ENCODE results near the gene STKLD1. TPM values are rescaled to one million over a fixed set of nuclear protein-coding genes. Genes with fewer than 3 reads are reported as not detected.

STKLD1 gene
- polyA plus RNA-seq, 4 donors, result 0.79 to 8.1 (median 3.0) TPM

DNA sequence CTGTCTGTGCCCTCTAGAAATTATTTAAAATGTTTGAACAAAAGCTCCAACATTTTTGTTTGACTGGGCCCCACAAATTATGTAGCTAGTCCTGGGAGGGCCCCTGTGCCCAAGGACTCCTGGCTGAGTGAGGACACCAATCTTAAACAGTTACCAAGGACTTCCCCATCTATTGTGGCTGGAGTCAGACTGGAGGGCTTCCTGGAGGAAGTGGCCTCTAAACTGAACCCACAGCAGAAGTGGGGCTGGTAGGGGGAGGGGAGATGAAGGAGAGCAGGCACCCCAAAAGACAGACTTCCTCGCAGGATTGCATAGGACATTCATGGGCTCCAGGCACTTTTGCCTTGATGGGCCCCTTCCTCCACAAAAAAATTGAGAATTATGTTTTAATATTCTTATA, 54.1 kb downstream of the STKLD1 start:
- Histone ChIP-seq H3K4me3 (ENCODE audit: low read depth in 1 of 3, low read length in 3 of 3) (no peak overlapping the region), H3K27me3 (ENCODE audit: control insufficient read depth in 3 of 3, insufficient read depth in 3 of 3, low read length in 3 of 3) (peaks cover 2 to 7% (median 4%) of the 10 kb centered on the region in 3 donors), H3K27ac (ENCODE audit: low read depth in 1 of 3, low read length in 2 of 3) (no peak overlapping the region), H3K9me3 (ENCODE audit: control insufficient read depth in 2 of 2, insufficient read depth in 1 of 2, low read depth in 1 of 2, low read length in 1 of 2) (no peaks in the 10 kb centered on the region), H3K4me1 (ENCODE audit: control insufficient read depth in 3 of 3, insufficient read depth in 2 of 3, low read depth in 1 of 3, low read length in 2 of 3) (peaks cover 0 to 4% (median 3%) of the 10 kb centered on the region in 3 donors), H3K36me3 (ENCODE audit: control insufficient read depth in 3 of 3, insufficient read depth in 2 of 3, low read depth in 1 of 3, low read length in 3 of 3) (no peaks in the 10 kb centered on the region)
- WGBS, 3 donors, result 83 to 95% (median 95%) methylated on average over 1 of the region's 1 CpG
- FAIRE-seq, result no peak
- no peak for DNase-seq

DNA sequence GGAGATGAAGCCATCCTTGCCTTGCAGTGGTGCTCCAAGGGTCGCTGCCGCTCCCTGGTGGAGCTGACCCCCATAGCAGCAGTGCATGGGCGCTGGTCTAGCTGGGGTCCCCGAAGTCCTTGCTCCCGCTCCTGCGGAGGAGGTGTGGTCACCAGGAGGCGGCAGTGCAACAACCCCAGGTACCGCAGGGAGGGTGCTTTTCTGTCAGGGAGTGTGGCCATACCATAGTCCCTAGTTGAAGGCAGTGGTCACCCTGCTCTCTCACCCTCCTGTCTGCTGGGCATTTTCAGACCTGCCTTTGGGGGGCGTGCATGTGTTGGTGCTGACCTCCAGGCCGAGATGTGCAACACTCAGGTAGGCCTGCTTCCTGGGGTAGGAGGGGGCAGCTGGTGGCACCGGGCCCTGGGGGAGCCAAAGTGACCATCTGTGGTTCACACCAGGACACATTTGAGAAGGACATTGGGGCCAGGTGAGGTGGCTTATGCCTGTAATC, 57.2 kb downstream of the STKLD1 start:
- peaks cover 0 to 2% (median 0%) of the 10 kb centered on the region in 3 donors for H3K27me3 ChIP-seq (ENCODE audit: control insufficient read depth in 3 of 3, insufficient read depth in 3 of 3, low read length in 3 of 3)
- no peak overlapping the region for H3K27ac ChIP-seq (ENCODE audit: low read depth in 1 of 3, low read length in 2 of 3)
- WGBS, 3 donors, result 80 to 88% (median 88%) methylated on average over 11 of the region's 11 CpGs
- DNase-seq (no peak), FAIRE-seq (no peak)
- H3K4me1 ChIP-seq (ENCODE audit: control insufficient read depth in 3 of 3, insufficient read depth in 2 of 3, low read depth in 1 of 3, low read length in 2 of 3), result peaks cover 0 to under 1% (median 0%) of the 10 kb centered on the region in 3 donors
- no peaks in the 10 kb centered on the region for H3K36me3 ChIP-seq (ENCODE audit: control insufficient read depth in 3 of 3, insufficient read depth in 2 of 3, low read depth in 1 of 3, low read length in 3 of 3)
- H3K9me3 ChIP-seq (ENCODE audit: control insufficient read depth in 2 of 2, insufficient read depth in 1 of 2, low read depth in 1 of 2, low read length in 1 of 2), result no peaks in the 10 kb centered on the region
- no peak overlapping the region for H3K4me3 ChIP-seq (ENCODE audit: low read depth in 1 of 3, low read length in 3 of 3)

DNA sequence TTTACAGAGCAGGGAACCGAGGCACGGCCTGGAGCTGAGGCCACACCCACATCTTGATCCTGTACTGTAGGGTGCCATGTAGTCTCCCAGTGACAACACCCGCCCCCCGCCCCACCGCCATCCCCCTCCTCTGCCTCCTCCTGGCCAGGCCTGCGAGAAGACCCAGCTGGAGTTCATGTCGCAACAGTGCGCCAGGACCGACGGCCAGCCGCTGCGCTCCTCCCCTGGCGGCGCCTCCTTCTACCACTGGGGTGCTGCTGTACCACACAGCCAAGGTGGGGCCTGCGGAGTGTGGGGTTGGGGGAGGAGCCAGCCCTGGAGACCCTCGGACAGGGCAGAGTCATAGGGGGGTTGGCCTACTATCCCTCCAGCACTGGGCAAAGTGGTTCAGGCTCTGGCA, 60.5 kb downstream of the STKLD1 start:
- no peak for DNase-seq
- Histone ChIP-seq H3K4me1 (ENCODE audit: control insufficient read depth in 3 of 3, insufficient read depth in 2 of 3, low read depth in 1 of 3, low read length in 2 of 3) (no peaks in the 10 kb centered on the region), H3K27me3 (ENCODE audit: control insufficient read depth in 3 of 3, insufficient read depth in 3 of 3, low read length in 3 of 3) (no peaks in the 10 kb centered on the region), H3K4me3 (ENCODE audit: low read depth in 1 of 3, low read length in 3 of 3) (no peak overlapping the region), H3K36me3 (ENCODE audit: control insufficient read depth in 3 of 3, insufficient read depth in 2 of 3, low read depth in 1 of 3, low read length in 3 of 3) (peaks cover 0 to 8% (median 0%) of the 10 kb centered on the region in 3 donors), H3K9me3 (ENCODE audit: control insufficient read depth in 2 of 2, insufficient read depth in 1 of 2, low read depth in 1 of 2, low read length in 1 of 2) (no peaks in the 10 kb centered on the region), H3K27ac (ENCODE audit: low read depth in 1 of 3, low read length in 2 of 3) (no peak overlapping the region)
- FAIRE-seq, result no peak
- WGBS, 3 donors, result 78 to 81% (median 79%) methylated on average over 9 to 16 of the region's 16 CpGs

- FAIRE-seq (no peak), DNase-seq (peak in 1 of 2 donors; percentile 28)
- no peak overlapping the region for H3K4me3 ChIP-seq (ENCODE audit: low read depth in 1 of 3, low read length in 3 of 3)
- no peak overlapping the region for H3K27ac ChIP-seq (ENCODE audit: low read depth in 1 of 3, low read length in 2 of 3)
- H3K27me3 ChIP-seq (ENCODE audit: control insufficient read depth in 3 of 3, insufficient read depth in 3 of 3, low read length in 3 of 3), result no peaks in the 10 kb centered on the region
- no peaks in the 10 kb centered on the region for H3K4me1 ChIP-seq (ENCODE audit: control insufficient read depth in 3 of 3, insufficient read depth in 2 of 3, low read depth in 1 of 3, low read length in 2 of 3)
- H3K36me3 ChIP-seq (ENCODE audit: control insufficient read depth in 3 of 3, insufficient read depth in 2 of 3, low read depth in 1 of 3, low read length in 3 of 3), result peaks cover 0 to 14% (median 0%) of the 10 kb centered on the region in 3 donors
- 85 to 91% (median 86%) methylated on average over 20 of the region's 20 CpGs for WGBS, 3 donors
- H3K9me3 ChIP-seq (ENCODE audit: control insufficient read depth in 2 of 2, insufficient read depth in 1 of 2, low read depth in 1 of 2, low read length in 1 of 2), result no peaks in the 10 kb centered on the region
Measured at GRCh38 chr9:133437753-133438531, 61.8 kb downstream of the STKLD1 start.

DNA sequence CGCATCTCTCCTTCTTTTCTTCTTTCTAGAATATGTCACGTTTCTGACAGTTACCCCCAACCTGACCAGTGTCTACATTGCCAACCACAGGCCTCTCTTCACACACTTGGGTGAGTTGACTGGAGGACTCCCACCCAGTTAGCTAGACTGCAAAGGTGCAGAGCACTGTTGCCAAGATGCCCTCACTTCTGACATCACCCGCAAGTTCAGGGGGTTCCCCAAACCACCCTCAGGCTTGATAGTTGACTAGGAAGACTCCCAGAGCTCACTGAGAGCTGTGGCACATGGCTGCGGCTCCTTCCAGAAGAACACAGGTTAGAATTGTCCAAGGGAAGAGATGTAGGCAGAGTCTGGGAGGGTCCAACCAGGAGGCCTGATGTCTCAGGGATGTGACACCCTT, 63.2 kb downstream of the STKLD1 start:
- FAIRE-seq, result no peak
- Histone ChIP-seq H3K9me3 (ENCODE audit: control insufficient read depth in 2 of 2, insufficient read depth in 1 of 2, low read depth in 1 of 2, low read length in 1 of 2) (no peaks in the 10 kb centered on the region), H3K27me3 (ENCODE audit: control insufficient read depth in 3 of 3, insufficient read depth in 3 of 3, low read length in 3 of 3) (no peaks in the 10 kb centered on the region), H3K27ac (ENCODE audit: low read depth in 1 of 3, low read length in 2 of 3) (no peak overlapping the region), H3K4me1 (ENCODE audit: control insufficient read depth in 3 of 3, insufficient read depth in 2 of 3, low read depth in 1 of 3, low read length in 2 of 3) (no peaks in the 10 kb centered on the region), H3K36me3 (ENCODE audit: control insufficient read depth in 3 of 3, insufficient read depth in 2 of 3, low read depth in 1 of 3, low read length in 3 of 3) (peaks cover 0 to 14% (median 0%) of the 10 kb centered on the region in 3 donors), H3K4me3 (ENCODE audit: low read depth in 1 of 3, low read length in 3 of 3) (no peak overlapping the region)
- 64 to 84% (median 75%) methylated on average over 4 of the region's 4 CpGs for WGBS, 3 donors
- no peak for DNase-seq

GRCh38 chr9:133440874-133441273, 64.7 kb downstream of the STKLD1 start:
- no peak overlapping the region for H3K27ac ChIP-seq (ENCODE audit: low read depth in 1 of 3, low read length in 2 of 3)
- FAIRE-seq (no peak), DNase-seq (no peak)
- 91 to 96% (median 93%) methylated on average over 12 of the region's 12 CpGs for WGBS, 3 donors
- H3K4me1 ChIP-seq (ENCODE audit: control insufficient read depth in 3 of 3, insufficient read depth in 2 of 3, low read depth in 1 of 3, low read length in 2 of 3), result no peaks in the 10 kb centered on the region
- peaks cover 0 to 14% (median 0%) of the 10 kb centered on the region in 3 donors for H3K36me3 ChIP-seq (ENCODE audit: control insufficient read depth in 3 of 3, insufficient read depth in 2 of 3, low read depth in 1 of 3, low read length in 3 of 3)
- no peak overlapping the region for H3K4me3 ChIP-seq (ENCODE audit: low read depth in 1 of 3, low read length in 3 of 3)
- H3K9me3 ChIP-seq (ENCODE audit: control insufficient read depth in 2 of 2, insufficient read depth in 1 of 2, low read depth in 1 of 2, low read length in 1 of 2), result no peaks in the 10 kb centered on the region
- no peaks in the 10 kb centered on the region for H3K27me3 ChIP-seq (ENCODE audit: control insufficient read depth in 3 of 3, insufficient read depth in 3 of 3, low read length in 3 of 3)

- Histone ChIP-seq H3K4me1 (ENCODE audit: control insufficient read depth in 3 of 3, insufficient read depth in 2 of 3, low read depth in 1 of 3, low read length in 2 of 3) (no peaks in the 10 kb centered on the region), H3K4me3 (ENCODE audit: low read depth in 1 of 3, low read length in 3 of 3) (no peak overlapping the region), H3K36me3 (ENCODE audit: control insufficient read depth in 3 of 3, insufficient read depth in 2 of 3, low read depth in 1 of 3, low read length in 3 of 3) (peaks cover 0 to 14% (median 0%) of the 10 kb centered on the region in 3 donors), H3K27ac (ENCODE audit: low read depth in 1 of 3, low read length in 2 of 3) (no peak overlapping the region), H3K9me3 (ENCODE audit: control insufficient read depth in 2 of 2, insufficient read depth in 1 of 2, low read depth in 1 of 2, low read length in 1 of 2) (no peaks in the 10 kb centered on the region), H3K27me3 (ENCODE audit: control insufficient read depth in 3 of 3, insufficient read depth in 3 of 3, low read length in 3 of 3) (no peaks in the 10 kb centered on the region)
- DNase-seq (no peak), FAIRE-seq (no peak)
- WGBS, 3 donors, result 70 to 84% (median 82%) methylated on average over 5 of the region's 5 CpGs
Measured at GRCh38 chr9:133441571-133441970, 65.4 kb downstream of the STKLD1 start.

DNA sequence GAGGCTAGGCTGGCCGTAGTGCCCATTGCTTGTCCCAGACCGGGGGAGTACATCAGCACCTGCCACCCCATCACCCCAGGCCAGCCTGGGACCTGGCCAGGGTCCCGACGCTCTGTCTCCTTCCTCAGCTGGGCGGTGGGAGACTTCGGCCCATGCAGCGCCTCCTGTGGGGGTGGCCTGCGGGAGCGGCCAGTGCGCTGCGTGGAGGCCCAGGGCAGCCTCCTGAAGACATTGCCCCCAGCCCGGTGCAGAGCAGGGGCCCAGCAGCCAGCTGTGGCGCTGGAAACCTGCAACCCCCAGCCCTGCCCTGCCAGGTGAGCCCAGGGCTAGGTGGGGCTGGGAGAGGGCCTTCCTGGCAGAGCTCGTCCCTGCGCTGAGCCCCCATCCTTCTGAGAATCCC, 67.1 kb downstream of the STKLD1 start:
- FAIRE-seq (no peak), DNase-seq (no peak)
- WGBS, 3 donors, result 92 to 94% (median 92%) methylated on average over 10 to 15 of the region's 15 CpGs
- no peaks in the 10 kb centered on the region for H3K9me3 ChIP-seq (ENCODE audit: control insufficient read depth in 2 of 2, insufficient read depth in 1 of 2, low read depth in 1 of 2, low read length in 1 of 2)
- peaks cover 0 to 14% (median 0%) of the 10 kb centered on the region in 3 donors for H3K36me3 ChIP-seq (ENCODE audit: control insufficient read depth in 3 of 3, insufficient read depth in 2 of 3, low read depth in 1 of 3, low read length in 3 of 3)
- no peak overlapping the region for H3K27ac ChIP-seq (ENCODE audit: low read depth in 1 of 3, low read length in 2 of 3)
- no peaks in the 10 kb centered on the region for H3K27me3 ChIP-seq (ENCODE audit: control insufficient read depth in 3 of 3, insufficient read depth in 3 of 3, low read length in 3 of 3)
- H3K4me1 ChIP-seq (ENCODE audit: control insufficient read depth in 3 of 3, insufficient read depth in 2 of 3, low read depth in 1 of 3, low read length in 2 of 3), result no peaks in the 10 kb centered on the region
- no peak overlapping the region for H3K4me3 ChIP-seq (ENCODE audit: low read depth in 1 of 3, low read length in 3 of 3)
